Lower lobe of right lung (tissue), 2 donors: ENCODE measurements around the gene MAFG. TPM values are rescaled to one million over a fixed set of nuclear protein-coding genes. Genes with fewer than 3 reads are reported as not detected.

Experiments used
- ATAC-seq, 2 donors: fragments of 200-7000 bp; cut with Tn5 transposase; one replicate each; pipeline ENCODE4 v1.9.1; 2020 to 2022; ENCODE audit warnings: mild to moderate bottlenecking in 2 of 2, moderate library complexity in 2 of 2
- DNase-seq: peaks from one replicate; pipeline ENCODE4 v3.0.0-alpha.2; 2020
- H3K27ac ChIP-seq: fragments of 200-600 bp; one replicate; pipeline ENCODE4 v1.8.0; 2022
- H3K27me3 ChIP-seq: fragments of 200-600 bp; one replicate; pipeline ENCODE4 v1.8.0; 2022; ENCODE audit warnings: low read depth
- H3K36me3 ChIP-seq: fragments of 200-600 bp; one replicate; pipeline ENCODE4 v1.8.0; 2022; ENCODE audit warnings: mild to moderate bottlenecking
- H3K4me1 ChIP-seq: fragments of 200-600 bp; one replicate; pipeline ENCODE4 v1.8.0; 2022
- H3K4me3 ChIP-seq: fragments of 200-600 bp; one replicate; pipeline ENCODE4 v1.8.0; 2022; ENCODE audit warnings: mild to moderate bottlenecking
- H3K9me3 ChIP-seq: fragments of 200-600 bp; one replicate; pipeline ENCODE4 v1.8.0; 2022
- CTCF ChIP-seq: fragments of 200-600 bp; IDR thresholded peaks from one replicate; pipeline ENCODE4 v1.8.0; 2022; ENCODE audit warnings: antibody characterized with exemption, mild to moderate bottlenecking
- intact Hi-C: fragments of 100-400 bp; cut with DNase I; formaldehyde crosslinking; loops from one replicate; pipeline ENCODE4 v1.11.0; 2022
- total RNA-seq: library from RNA; stranded (reverse); fragmentation: NEBNext Ultra II Directional; extraction: Animal tissue kit (Norgen Biotek cat#: 25700); gene quantifications from one replicate; pipeline ENCODE4 v1.2.1, GENCODE V29; 2021
- donor health status: DM: no; HTN: yes; CAD: no; lungs with severe emphysema.

Gene MAFG
- total RNA-seq, 1 donor from 2014 or later = 30.7 TPM

GRCh38 chr17:81939218-81939617 lies 11.7 kb upstream of the MAFG start:
- no peaks in the 10 kb centered on the region for H3K4me1 ChIP-seq
- DNase-seq = no peak

DNA sequence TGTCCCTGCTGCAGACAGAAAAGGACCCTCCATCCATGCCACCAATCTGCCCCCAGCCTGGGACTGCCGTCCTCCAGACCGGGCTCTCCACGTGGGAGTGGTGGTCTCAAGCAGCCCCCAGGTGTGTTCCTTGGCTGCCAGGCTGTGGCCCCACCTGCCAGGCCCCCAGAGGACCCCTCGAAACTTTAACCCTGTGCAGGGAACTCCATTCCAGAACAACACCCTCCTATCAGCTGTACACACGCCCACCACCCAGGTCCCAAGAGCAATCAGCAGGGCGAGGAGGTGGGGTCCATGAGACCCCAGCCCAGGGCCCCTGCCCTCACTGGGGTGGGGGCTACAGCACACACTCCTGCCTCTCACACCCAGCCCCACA lies 8.2 kb upstream of the MAFG start:
- no peak for DNase-seq
- ATAC-seq = no peak
- intact Hi-C loops = no loop called here
- Histone ChIP-seq H3K4me3 (no peak overlapping the region), H3K9me3 (no peaks in the 10 kb centered on the region), H3K27me3 (peaks cover 4% of the 10 kb centered on the region), H3K27ac (no peak overlapping the region), H3K4me1 (no peaks in the 10 kb centered on the region), H3K36me3 (no peaks in the 10 kb centered on the region)
- TF ChIP-seq CTCF = no peak

More at GRCh38 chr17:81939218-81939617, 11.7 kb upstream of the MAFG start:
- Histone ChIP-seq H3K9me3 (no peaks in the 10 kb centered on the region), H3K36me3 (no peaks in the 10 kb centered on the region), H3K4me3 (no peak overlapping the region), H3K27me3 (peaks cover 24% of the 10 kb centered on the region), H3K27ac (no peak overlapping the region)
- ATAC-seq = no peak
- TF ChIP-seq CTCF = no peak
- intact Hi-C loops = no loop called here

DNA sequence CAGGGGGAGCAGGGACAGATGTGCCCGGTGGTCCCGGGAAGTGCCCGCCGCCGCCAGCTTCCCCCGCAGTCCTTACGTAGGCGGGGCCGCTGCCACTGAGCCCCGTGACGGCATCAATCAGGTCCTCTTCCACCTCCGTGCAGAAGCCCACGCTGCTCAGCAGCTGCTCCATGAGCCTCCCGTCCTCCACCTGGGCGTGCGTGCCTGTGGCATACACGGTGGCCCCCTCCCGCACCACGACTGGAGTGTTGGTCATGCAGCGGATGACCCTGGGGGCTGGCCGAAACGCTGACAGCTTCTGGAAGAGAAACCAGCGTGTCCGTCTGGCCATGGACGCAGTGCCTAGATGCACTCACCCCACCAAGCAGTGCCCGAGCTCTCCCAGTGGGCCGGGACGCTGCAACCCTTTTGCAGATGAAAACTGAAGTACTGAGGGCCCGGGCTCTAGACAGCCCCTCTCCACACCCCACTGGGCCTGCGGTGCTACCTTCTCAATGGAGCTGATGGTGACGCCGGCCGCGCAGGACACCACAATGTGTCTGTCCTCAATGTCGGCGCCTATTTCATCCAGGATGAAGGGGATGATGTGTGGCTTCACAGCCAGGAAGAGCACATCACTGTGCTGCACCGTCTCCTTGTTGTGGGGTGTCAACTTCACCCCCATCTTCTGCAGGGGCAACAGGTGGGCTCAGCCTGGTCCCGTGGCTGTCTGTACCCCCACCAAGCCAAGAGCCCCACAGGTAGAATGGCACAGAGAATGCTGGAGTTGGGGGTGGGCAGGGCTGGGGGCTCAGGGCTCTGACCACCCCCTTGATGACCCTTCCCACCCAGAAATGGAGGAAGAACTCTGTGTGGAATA lies 7.5 kb upstream of the MAFG start:
- H3K9me3 ChIP-seq = no peaks in the 10 kb centered on the region
- intact Hi-C loops = no loop called here
- no peak for TF ChIP-seq CTCF
- H3K27me3 ChIP-seq = peaks cover 4% of the 10 kb centered on the region
- ATAC-seq (no peak), DNase-seq (no peak)
- no peaks in the 10 kb centered on the region for H3K4me1 ChIP-seq
- H3K4me3 ChIP-seq = no peak overlapping the region
- H3K27ac ChIP-seq = no peak overlapping the region
- no peaks in the 10 kb centered on the region for H3K36me3 ChIP-seq

- intact Hi-C loops = no loop called here
- Histone ChIP-seq H3K27me3 (peaks cover 5% of the 10 kb centered on the region), H3K4me1 (no peaks in the 10 kb centered on the region), H3K9me3 (no peaks in the 10 kb centered on the region), H3K4me3 (no peak overlapping the region), H3K27ac (no peak overlapping the region), H3K36me3 (no peaks in the 10 kb centered on the region)
- ATAC-seq (no peak), DNase-seq (no peak)
- TF ChIP-seq CTCF = no peak
These were observed 6.7 kb upstream of the MAFG start for GRCh38 chr17:81934098-81934757.

DNA sequence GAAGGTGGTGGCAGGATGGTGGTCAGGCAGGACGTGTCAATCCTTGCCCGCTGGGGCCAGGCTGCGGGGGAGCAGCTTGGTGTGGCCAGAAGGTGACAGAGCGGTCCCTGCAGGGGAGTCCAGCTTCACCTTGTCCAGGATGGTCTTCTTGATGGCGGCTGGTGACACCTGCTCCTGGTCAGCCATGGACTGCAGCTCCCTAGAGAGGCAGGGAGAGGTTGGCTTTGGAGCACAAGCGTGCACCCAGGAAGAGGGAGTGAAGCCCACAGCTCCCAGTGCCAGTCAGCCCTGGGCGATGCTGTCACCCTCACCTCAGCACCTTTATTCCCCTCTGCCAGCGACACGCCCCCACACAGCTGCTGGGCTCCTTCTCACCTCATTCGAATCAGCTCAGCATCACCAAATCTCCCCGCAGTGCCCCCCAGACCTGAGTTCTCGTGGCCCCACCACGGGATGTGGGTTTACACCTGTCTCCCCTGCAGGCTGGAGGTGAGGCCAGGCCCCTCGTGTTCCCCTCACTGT lies 5.7 kb upstream of the MAFG start:
- H3K36me3 ChIP-seq = no peaks in the 10 kb centered on the region
- DNase-seq (no peak), ATAC-seq (no peak)
- peaks cover 7% of the 10 kb centered on the region for H3K4me1 ChIP-seq
- no peak for TF ChIP-seq CTCF
- H3K27ac ChIP-seq = no peak overlapping the region
- no peak overlapping the region for H3K4me3 ChIP-seq
- no peaks in the 10 kb centered on the region for H3K9me3 ChIP-seq
- peaks cover 15% of the 10 kb centered on the region for H3K27me3 ChIP-seq
- intact Hi-C loops = no loop called here
